HepG2 (cell line): ENCODE measurements around the gene MAEA.

ENCODE experiments used
- ARID2 ChIP-seq: sonication (generic); formaldehyde crosslinking; IDR thresholded peaks from 2 replicates; pipeline ENCODE4 v1.8.1; 2022; ENCODE audit warnings: mild to moderate bottlenecking, missing genetic modification reagents, borderline replicate concordance
- EEA1 ChIP-seq: sonication (generic); formaldehyde crosslinking; IDR thresholded peaks from 2 replicates; pipeline ENCODE4 v1.5.1; 2020; ENCODE audit warnings: mild to moderate bottlenecking, missing genetic modification reagents, borderline replicate concordance
- POLR2A ChIP-seq, 2 experiments: IDR thresholded peaks; 2 replicates each; pipeline ENCODE4 v1.6.1; 2011; ENCODE audit warnings: low read depth in 2 of 2, low read length in 2 of 2, mild to moderate bottlenecking in 1 of 2, moderate library complexity in 1 of 2; ENCODE audit not compliant: insufficient read depth in 1 of 2
- POLR2AphosphoS5 ChIP-seq: IDR thresholded peaks from 2 replicates; pipeline ENCODE4 v1.6.1; 2012; ENCODE audit warnings: low read depth, low read length
- RORA ChIP-seq: sonication (generic); formaldehyde crosslinking; IDR thresholded peaks from 2 replicates; pipeline ENCODE4 v1.5.0; 2020; ENCODE audit warnings: mild to moderate bottlenecking, missing genetic modification reagents, moderate library complexity
- ZFP36 ChIP-seq: fragments of 150-350 bp; IDR thresholded peaks from 2 replicates; pipeline ENCODE4 v1.6.1; 2018; ENCODE audit warnings: borderline replicate concordance, low read length, low read depth; ENCODE audit not compliant: partially characterized antibody
- TF ChIP-seq, protein P1 (sequence below), 2 experiments: IDR thresholded peaks; 2 replicates each; pipeline ENCODE4 v1.6.1; 2011 to 2012; ENCODE audit warnings: low read length in 2 of 2, borderline replicate concordance in 1 of 2, low read depth in 1 of 2, mild to moderate bottlenecking in 1 of 2, moderate library complexity in 1 of 2
- TF ChIP-seq, protein P2 (sequence below): sonication (generic); formaldehyde crosslinking; IDR thresholded peaks from 2 replicates; pipeline ENCODE4 v1.9.0; 2021; ENCODE audit warnings: missing genetic modification reagents, mild to moderate bottlenecking, borderline replicate concordance

GRCh38 chr4:1241466-1241935 lies 48.2 kb upstream of the MAEA start:
- TF ChIP-seq POLR2AphosphoS5 (no peak), RORA (CRISPR knock-in tag) (no peak), POLR2A (IDR thresholded peaks at IDR 0.05; ENCODE audit: insufficient read depth in 1 of 2, low read depth in 2 of 2, low read length in 2 of 2) (no peak), ARID2 (no peak), EEA1 (CRISPR knock-in tag) (no peak), ZFP36 (no peak)
- TF ChIP-seq, protein P1, sequence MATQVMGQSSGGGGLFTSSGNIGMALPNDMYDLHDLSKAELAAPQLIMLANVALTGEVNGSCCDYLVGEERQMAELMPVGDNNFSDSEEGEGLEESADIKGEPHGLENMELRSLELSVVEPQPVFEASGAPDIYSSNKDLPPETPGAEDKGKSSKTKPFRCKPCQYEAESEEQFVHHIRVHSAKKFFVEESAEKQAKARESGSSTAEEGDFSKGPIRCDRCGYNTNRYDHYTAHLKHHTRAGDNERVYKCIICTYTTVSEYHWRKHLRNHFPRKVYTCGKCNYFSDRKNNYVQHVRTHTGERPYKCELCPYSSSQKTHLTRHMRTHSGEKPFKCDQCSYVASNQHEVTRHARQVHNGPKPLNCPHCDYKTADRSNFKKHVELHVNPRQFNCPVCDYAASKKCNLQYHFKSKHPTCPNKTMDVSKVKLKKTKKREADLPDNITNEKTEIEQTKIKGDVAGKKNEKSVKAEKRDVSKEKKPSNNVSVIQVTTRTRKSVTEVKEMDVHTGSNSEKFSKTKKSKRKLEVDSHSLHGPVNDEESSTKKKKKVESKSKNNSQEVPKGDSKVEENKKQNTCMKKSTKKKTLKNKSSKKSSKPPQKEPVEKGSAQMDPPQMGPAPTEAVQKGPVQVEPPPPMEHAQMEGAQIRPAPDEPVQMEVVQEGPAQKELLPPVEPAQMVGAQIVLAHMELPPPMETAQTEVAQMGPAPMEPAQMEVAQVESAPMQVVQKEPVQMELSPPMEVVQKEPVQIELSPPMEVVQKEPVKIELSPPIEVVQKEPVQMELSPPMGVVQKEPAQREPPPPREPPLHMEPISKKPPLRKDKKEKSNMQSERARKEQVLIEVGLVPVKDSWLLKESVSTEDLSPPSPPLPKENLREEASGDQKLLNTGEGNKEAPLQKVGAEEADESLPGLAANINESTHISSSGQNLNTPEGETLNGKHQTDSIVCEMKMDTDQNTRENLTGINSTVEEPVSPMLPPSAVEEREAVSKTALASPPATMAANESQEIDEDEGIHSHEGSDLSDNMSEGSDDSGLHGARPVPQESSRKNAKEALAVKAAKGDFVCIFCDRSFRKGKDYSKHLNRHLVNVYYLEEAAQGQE (IDR thresholded peaks at IDR 0.05; ENCODE audit: borderline replicate concordance in 1 of 2, low read depth in 1 of 2, low read length in 2 of 2): no peak
- TF ChIP-seq, protein P2, sequence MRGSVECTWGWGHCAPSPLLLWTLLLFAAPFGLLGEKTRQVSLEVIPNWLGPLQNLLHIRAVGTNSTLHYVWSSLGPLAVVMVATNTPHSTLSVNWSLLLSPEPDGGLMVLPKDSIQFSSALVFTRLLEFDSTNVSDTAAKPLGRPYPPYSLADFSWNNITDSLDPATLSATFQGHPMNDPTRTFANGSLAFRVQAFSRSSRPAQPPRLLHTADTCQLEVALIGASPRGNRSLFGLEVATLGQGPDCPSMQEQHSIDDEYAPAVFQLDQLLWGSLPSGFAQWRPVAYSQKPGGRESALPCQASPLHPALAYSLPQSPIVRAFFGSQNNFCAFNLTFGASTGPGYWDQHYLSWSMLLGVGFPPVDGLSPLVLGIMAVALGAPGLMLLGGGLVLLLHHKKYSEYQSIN (CRISPR knock-in tag): no peak
